Esophagus squamous epithelium (tissue), 5 donors: Measurements from ENCODE around the gene SPACA9. TPM values are rescaled to one million over a fixed set of nuclear protein-coding genes. Genes with fewer than 3 reads are reported as not detected.

Experiments
- DNase-seq: peaks from one replicate; lab custom pipeline; 2025; lab: John Stamatoyannopoulos, UW
- H3K27ac ChIP-seq, 4 donors: fragments of 200-600 bp; sonication (generic); one replicate each; pipeline ENCODE4 v1.5.1; 2016 to 2019; ENCODE audit warnings: mild to moderate bottlenecking in 1 of 4
- H3K27me3 ChIP-seq, 4 donors: fragments of 200-600 bp; sonication (generic); 1 replicate in 3 of 4; 2 replicates in 1 of 4; pipeline versions ENCODE4 v1.5.1 to v1.6.0; 2017 to 2021; ENCODE audit warnings: antibody characterized with exemption in 1 of 4
- H3K36me3 ChIP-seq, 3 donors: fragments of 200-600 bp; sonication (generic); one replicate each; pipeline ENCODE4 v1.5.1; 2016 to 2019
- H3K4me1 ChIP-seq, 3 donors: fragments of 200-600 bp; sonication (generic); one replicate each; pipeline ENCODE4 v1.5.1; 2017 to 2019
- H3K4me3 ChIP-seq, 4 donors: fragments of 200-600 bp; sonication (generic); 1 replicate in 3 of 4; 2 replicates in 1 of 4; pipeline ENCODE4 v1.5.1; 2016 to 2019; ENCODE audit warnings: mild to moderate bottlenecking in 2 of 4, moderate library complexity in 1 of 4
- H3K9me3 ChIP-seq, 3 donors: fragments of 200-600 bp; sonication (generic); one replicate each; pipeline ENCODE4 v1.5.1; 2016 to 2019
- CTCF ChIP-seq, 6 experiments: fragments of 450-650 bp in 4 of 6; fragments of 200-600 bp in 2 of 6; sonication (generic) in 2 of 6; IDR thresholded peaks; one replicate each; pipeline ENCODE4 v1.5.1; 2016 to 2019; ENCODE audit warnings: antibody characterized with exemption in 6 of 6, mild to moderate bottlenecking in 4 of 6, moderate library complexity in 4 of 6
- POLR2A ChIP-seq, 4 donors: fragments of 450-650 bp; IDR thresholded peaks; one replicate each; pipeline ENCODE4 v1.6.1; 2017; ENCODE audit warnings: antibody characterized with exemption in 4 of 4, mild to moderate bottlenecking in 4 of 4, moderate library complexity in 3 of 4
- WGBS, 2 donors: methylation state at CpG; one replicate each; pipeline ENCODE4 v1.1.5; 2018; 5-methylcytosine and 5-hydroxymethylcytosine counted together
- intact Hi-C: fragments of 100-400 bp; cut with DNase I; formaldehyde crosslinking; loops from one replicate; pipeline ENCODE4 v1.15.0; 2022
- total RNA-seq, 4 donors: library from RNA; depleted of rRNA; stranded (reverse); fragments of >200 nt; gene quantifications; one replicate each; pipeline ENCODE4 v1.1.0, GENCODE V29; 2016
- donor health status: DM: yes; HTN: yes; CAD: no.

Gene SPACA9
- total RNA-seq, 4 donors from 2014 or later, result 2.0 to 6.2 (median 3.9) TPM

GRCh38 chr9:132939169-132939568, 60.5 kb downstream of the SPACA9 start:
- peaks cover 0 to 9% (median 0%) of the 10 kb centered on the region in 3 donors for H3K36me3 ChIP-seq
- intact Hi-C loops, result no loop called here
- H3K4me1 ChIP-seq, result peaks cover 9 to 33% (median 13%) of the 10 kb centered on the region in 3 donors
- 83 to 89% methylated on average over 1 of the region's 1 CpG for WGBS, 2 donors
- no peak overlapping the region for H3K27ac ChIP-seq
- no peak for DNase-seq
- H3K4me3 ChIP-seq, result no peak overlapping the region
- no peaks in the 10 kb centered on the region for H3K9me3 ChIP-seq
- TF ChIP-seq POLR2A (IDR thresholded peaks at IDR 0.05), result no peak
- no peak for TF ChIP-seq CTCF (IDR thresholded peaks at IDR 0.05)
- no peaks in the 10 kb centered on the region for H3K27me3 ChIP-seq

Other genes starting within 250 kb of the SPACA9 start
- gene DDX31, start 208.9 kb upstream of the SPACA9 start, total RNA-seq, result 10 to 100 TPM; 10.2 to 18.3 (median 11.8) TPM
- gene GTF3C4, start 208.4 kb upstream of the SPACA9 start, total RNA-seq, result 10 to 100 TPM in 3 of 4 donors, 1 to 10 TPM in 1; 9.7 to 14.3 (median 11.3) TPM
- gene AK8, start 614 bp upstream of the SPACA9 start, total RNA-seq, result 1 to 10 TPM in 1 of 4 donors, under 1 TPM in 2, not detected in 1; 0.38 to 1.1 (median 0.48) TPM
- gene TSC1, start 65.7 kb downstream of the SPACA9 start, total RNA-seq, result 10 to 100 TPM; 18.8 to 38.7 (median 25.7) TPM
- gene GFI1B, start 99.8 kb downstream of the SPACA9 start, total RNA-seq, result under 1 TPM in 1 of 4 donors, not detected in 3; 0.57 TPM
- 10 to 100 TPM; 48.2 to 55.3 (median 48.9) TPM for gene GTF3C5, start 152.1 kb downstream of the SPACA9 start, total RNA-seq
- 1 to 10 TPM; 1.9 to 7.6 (median 3.5) TPM for gene CEL, start 183.1 kb downstream of the SPACA9 start, total RNA-seq
- gene RALGDS, start 242.3 kb downstream of the SPACA9 start, total RNA-seq, result 10 to 100 TPM; 53.4 to 71.1 (median 55.3) TPM